Panc1 (cell line): ENCODE results near the gene FKBP1A. TPM values are rescaled to one million over a fixed set of nuclear protein-coding genes. Genes with fewer than 3 reads are reported as not detected.

Experiments
- ATAC-seq: fragments of 200-7000 bp; cut with Tn5 transposase; 2 replicates; pipeline ENCODE4 v1.9.1; 2020; ENCODE audit warnings: mild to moderate bottlenecking, moderate library complexity
- BruUV-seq: library from RNA; stranded (reverse); fragments of 400-500 nt; replicated peaks from 2 replicates; lab custom pipeline; 2021; lab: Mats Ljungman, UMichigan
- CTCF ChIA-PET: fragments of 300-600 bp; sonication (Branson Sonifier 250); formaldehyde crosslinking; loops from one replicate; lab custom pipeline; 2022; ENCODE audit warnings: antibody characterized with exemption; lab: Charles Lee
- POLR2A ChIA-PET: fragments of 300-600 bp; sonication (Branson Sonifier 250); formaldehyde crosslinking; loops from one replicate; lab custom pipeline; 2022; ENCODE audit warnings: antibody characterized with exemption; lab: Charles Lee
- DNase-seq: peaks from one replicate; pipeline ENCODE4 v3.0.0-alpha.2; 2010; ENCODE audit warnings: low read depth, low spot score
- H3K27ac ChIP-seq: 2 replicates; pipeline ENCODE4 v1.5.1; 2011; ENCODE audit warnings: mild to moderate bottlenecking, low read length, inconsistent platforms
- H3K27me3 ChIP-seq: fragments of 200-500 bp; sonication (Bioruptor generic); 2 replicates; pipeline ENCODE4 v1.6.0; 2014; ENCODE audit warnings: low read length, inconsistent platforms; ENCODE audit not compliant: control insufficient read depth, insufficient read depth
- H3K36me3 ChIP-seq: fragments of 200-500 bp; sonication (Bioruptor generic); 2 replicates; pipeline ENCODE4 v1.5.1; 2014; ENCODE audit warnings: inconsistent platforms, mild to moderate bottlenecking, low read length, moderate library complexity; ENCODE audit not compliant: control insufficient read depth, insufficient read depth
- H3K4me1 ChIP-seq: 2 replicates; pipeline ENCODE4 v1.5.1; 2011; ENCODE audit warnings: inconsistent platforms, mild to moderate bottlenecking, low read length, moderate library complexity; ENCODE audit not compliant: control insufficient read depth, insufficient read depth
- H3K4me3 ChIP-seq, 2 experiments: 2 replicates each; pipeline ENCODE4 v1.5.1; 2011 to 2012; ENCODE audit warnings: low read depth in 2 of 2, low read length in 2 of 2, mild to moderate bottlenecking in 2 of 2, inconsistent platforms in 1 of 2, moderate library complexity in 1 of 2
- H3K9me3 ChIP-seq: fragments of 200-500 bp; sonication (Bioruptor generic); 2 replicates; pipeline ENCODE4 v1.5.1; 2014; ENCODE audit warnings: low read depth, mild to moderate bottlenecking, inconsistent platforms, low read length, moderate library complexity; ENCODE audit not compliant: control insufficient read depth, insufficient read depth
- POLR2AphosphoS5 ChIP-seq: IDR thresholded peaks from 2 replicates; pipeline ENCODE4 v1.6.1; 2012; ENCODE audit warnings: mild to moderate bottlenecking, low read depth, low read length, moderate library complexity
- REST ChIP-seq, 2 experiments: IDR thresholded peaks; 2 replicates each; pipeline ENCODE4 v1.6.1; 2011 to 2012; ENCODE audit warnings: low read depth in 2 of 2, control low read depth in 1 of 2, low read length in 1 of 2, mild to moderate bottlenecking in 1 of 2, moderate library complexity in 1 of 2; ENCODE audit not compliant: insufficient read depth in 1 of 2
- SIN3A ChIP-seq: IDR thresholded peaks from 2 replicates; pipeline ENCODE4 v1.6.1; 2012; ENCODE audit warnings: low read depth, mild to moderate bottlenecking, low read length, moderate library complexity, borderline replicate concordance; ENCODE audit not compliant: insufficient read depth
- TCF7L2 ChIP-seq: IDR thresholded peaks from 2 replicates; pipeline ENCODE4 v1.6.1; 2011; ENCODE audit warnings: mild to moderate bottlenecking, low read depth, low read length, inconsistent platforms
- in situ Hi-C: cut with HindIII; loops from 2 replicates; pipeline ENCODE4 v1.10.0; 2016; ENCODE audit warnings: low sequenced_read_pairs, low pct_unique_long_range_greater_than_20kb
- intact Hi-C: fragments of 100-400 bp; cut with micrococcal nuclease; formaldehyde crosslinking; loops from one replicate; pipeline ENCODE4 v1.10.0; 2022; ENCODE audit not compliant: unreplicated experiment
- total RNA-seq: library from RNA; stranded (reverse); gene quantifications from one replicate; pipeline ENCODE4 v1.2.1, GENCODE V29; 2021; ENCODE audit not compliant: unreplicated experiment
- TF ChIP-seq, protein P1 (sequence below): fragments of 450-650 bp; IDR thresholded peaks from 2 replicates; pipeline ENCODE4 v1.5.1; 2017; ENCODE audit warnings: mild to moderate bottlenecking

Gene FKBP1A
- total RNA-seq, 1 experiment from 2014 or later, result 695 TPM

- TF ChIP-seq REST (IDR thresholded peaks at IDR 0.05; ENCODE audit: insufficient read depth in 1 of 2, low read depth in 2 of 2, low read length in 1 of 2) (no peak), SIN3A (no peak), POLR2AphosphoS5 (no peak), TCF7L2 (no peak)
- TF ChIP-seq, protein P1, sequence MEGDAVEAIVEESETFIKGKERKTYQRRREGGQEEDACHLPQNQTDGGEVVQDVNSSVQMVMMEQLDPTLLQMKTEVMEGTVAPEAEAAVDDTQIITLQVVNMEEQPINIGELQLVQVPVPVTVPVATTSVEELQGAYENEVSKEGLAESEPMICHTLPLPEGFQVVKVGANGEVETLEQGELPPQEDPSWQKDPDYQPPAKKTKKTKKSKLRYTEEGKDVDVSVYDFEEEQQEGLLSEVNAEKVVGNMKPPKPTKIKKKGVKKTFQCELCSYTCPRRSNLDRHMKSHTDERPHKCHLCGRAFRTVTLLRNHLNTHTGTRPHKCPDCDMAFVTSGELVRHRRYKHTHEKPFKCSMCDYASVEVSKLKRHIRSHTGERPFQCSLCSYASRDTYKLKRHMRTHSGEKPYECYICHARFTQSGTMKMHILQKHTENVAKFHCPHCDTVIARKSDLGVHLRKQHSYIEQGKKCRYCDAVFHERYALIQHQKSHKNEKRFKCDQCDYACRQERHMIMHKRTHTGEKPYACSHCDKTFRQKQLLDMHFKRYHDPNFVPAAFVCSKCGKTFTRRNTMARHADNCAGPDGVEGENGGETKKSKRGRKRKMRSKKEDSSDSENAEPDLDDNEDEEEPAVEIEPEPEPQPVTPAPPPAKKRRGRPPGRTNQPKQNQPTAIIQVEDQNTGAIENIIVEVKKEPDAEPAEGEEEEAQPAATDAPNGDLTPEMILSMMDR, result no peak
- BruUV-seq, result no TSS peak
- ChIA-PET CTCF (no interaction called here), POLR2A (no interaction called here)
- Histone ChIP-seq H3K36me3 (no peaks in the 10 kb centered on the region), H3K4me3 (no peak overlapping the region), H3K9me3 (no peaks in the 10 kb centered on the region), H3K27me3 (no peaks in the 10 kb centered on the region), H3K4me1 (peaks cover 14% of the 10 kb centered on the region), H3K27ac (no peak overlapping the region)
- DNase-seq, result no peak
- in situ Hi-C loops (no loop called here), intact Hi-C loops (no loop called here)
- no peak for ATAC-seq
Measured at GRCh38 chr20:1320016-1320415, 72.8 kb downstream of the FKBP1A start.

GRCh38 chr20:1319462-1319861 is 73.4 kb downstream of the FKBP1A start:
- TF ChIP-seq, protein P1, result no peak
- no peak for TF ChIP-seq SIN3A
- TF ChIP-seq TCF7L2, result no peak
- TF ChIP-seq POLR2AphosphoS5, result no peak
- no peak for TF ChIP-seq REST (IDR thresholded peaks at IDR 0.05; ENCODE audit: insufficient read depth in 1 of 2, low read depth in 2 of 2, low read length in 1 of 2)
- Histone ChIP-seq H3K27me3 (no peaks in the 10 kb centered on the region), H3K36me3 (no peaks in the 10 kb centered on the region), H3K9me3 (no peaks in the 10 kb centered on the region), H3K4me3 (no peak overlapping the region), H3K4me1 (peaks cover 10% of the 10 kb centered on the region), H3K27ac (no peak overlapping the region)
- intact Hi-C loops (no loop called here), in situ Hi-C loops (no loop called here)
- DNase-seq (no peak), ATAC-seq (no peak)
- ChIA-PET CTCF (no interaction called here), POLR2A (no interaction called here)
- BruUV-seq, result no TSS peak
